ENCODE measurements around the gene PPT2. TPM values are rescaled to one million over a fixed set of nuclear protein-coding genes. Genes with fewer than 3 reads are reported as not detected.

Gene PPT2
- total RNA-seq, 4 donors from 2014 or later: 19.0 to 35.1 (median 28.9) TPM

DNA sequence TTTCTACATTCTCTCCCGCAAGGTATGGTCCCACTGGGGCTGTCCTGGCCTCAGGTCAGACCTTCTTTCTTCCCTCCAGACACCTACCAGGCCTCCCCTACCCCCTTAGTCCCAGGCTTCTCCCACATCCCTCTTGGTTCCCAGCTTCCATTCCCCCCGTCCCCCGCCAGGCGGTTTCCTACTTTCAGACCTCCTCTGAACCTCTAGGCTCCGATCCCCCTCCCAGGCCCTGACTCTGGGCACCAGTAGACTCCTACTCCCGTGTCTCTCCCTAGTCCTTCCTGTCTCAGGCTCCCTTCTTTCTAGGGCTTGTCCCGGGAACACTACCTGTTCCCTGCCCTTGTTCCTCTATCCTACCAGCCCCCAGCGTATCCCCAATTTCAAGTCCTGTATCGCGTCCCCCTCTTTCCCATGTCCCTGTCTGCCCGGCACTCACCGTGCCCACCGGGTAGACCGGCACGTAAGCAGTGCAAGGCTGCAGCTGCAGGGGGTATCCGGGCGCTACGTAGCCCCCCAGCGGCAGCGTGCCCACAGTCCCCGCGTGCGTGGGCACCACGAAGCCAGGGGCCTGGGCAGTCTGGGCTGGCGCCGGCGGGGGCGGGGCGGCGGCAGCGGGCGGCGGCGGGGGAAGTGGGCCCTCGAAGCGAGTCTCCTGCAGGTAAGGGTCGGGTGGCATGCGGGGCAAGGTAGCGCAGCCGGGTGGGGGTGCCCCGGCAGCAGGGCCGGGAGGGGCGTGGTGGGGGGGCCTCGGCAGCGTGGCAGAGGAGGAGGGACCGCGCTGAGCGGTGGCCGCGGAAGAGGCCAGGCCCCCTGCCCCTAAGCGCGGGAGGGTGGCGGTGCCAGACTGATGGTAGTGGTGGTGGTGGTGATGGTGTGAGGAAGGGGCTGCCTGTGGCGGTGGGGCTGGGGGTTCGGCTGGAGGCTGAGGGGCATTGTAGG is 3.7 kb upstream of the PPT2 start:
- H3K4me3 ChIP-seq: peak overlapping the region in 1 of 2 donors; percentile 68
- no peaks in the 10 kb centered on the region for H3K36me3 ChIP-seq
- H3K4me1 ChIP-seq: peaks cover 5 to 11% of the 10 kb centered on the region in 2 donors
- TF ChIP-seq, protein P1, sequence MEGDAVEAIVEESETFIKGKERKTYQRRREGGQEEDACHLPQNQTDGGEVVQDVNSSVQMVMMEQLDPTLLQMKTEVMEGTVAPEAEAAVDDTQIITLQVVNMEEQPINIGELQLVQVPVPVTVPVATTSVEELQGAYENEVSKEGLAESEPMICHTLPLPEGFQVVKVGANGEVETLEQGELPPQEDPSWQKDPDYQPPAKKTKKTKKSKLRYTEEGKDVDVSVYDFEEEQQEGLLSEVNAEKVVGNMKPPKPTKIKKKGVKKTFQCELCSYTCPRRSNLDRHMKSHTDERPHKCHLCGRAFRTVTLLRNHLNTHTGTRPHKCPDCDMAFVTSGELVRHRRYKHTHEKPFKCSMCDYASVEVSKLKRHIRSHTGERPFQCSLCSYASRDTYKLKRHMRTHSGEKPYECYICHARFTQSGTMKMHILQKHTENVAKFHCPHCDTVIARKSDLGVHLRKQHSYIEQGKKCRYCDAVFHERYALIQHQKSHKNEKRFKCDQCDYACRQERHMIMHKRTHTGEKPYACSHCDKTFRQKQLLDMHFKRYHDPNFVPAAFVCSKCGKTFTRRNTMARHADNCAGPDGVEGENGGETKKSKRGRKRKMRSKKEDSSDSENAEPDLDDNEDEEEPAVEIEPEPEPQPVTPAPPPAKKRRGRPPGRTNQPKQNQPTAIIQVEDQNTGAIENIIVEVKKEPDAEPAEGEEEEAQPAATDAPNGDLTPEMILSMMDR (IDR thresholded peaks at IDR 0.05): no peak
- no peak for TF ChIP-seq POLR2A (IDR thresholded peaks at IDR 0.05)
- no peaks in the 10 kb centered on the region for H3K9me3 ChIP-seq
- peak overlapping the region; percentile 93 to 97 for H3K27ac ChIP-seq
- intact Hi-C loops (cut with DNase I; ENCODE audit: low total_unique reads): no loop called here
- no peak for DNase-seq
- H3K27me3 ChIP-seq: no peaks in the 10 kb centered on the region

DNA sequence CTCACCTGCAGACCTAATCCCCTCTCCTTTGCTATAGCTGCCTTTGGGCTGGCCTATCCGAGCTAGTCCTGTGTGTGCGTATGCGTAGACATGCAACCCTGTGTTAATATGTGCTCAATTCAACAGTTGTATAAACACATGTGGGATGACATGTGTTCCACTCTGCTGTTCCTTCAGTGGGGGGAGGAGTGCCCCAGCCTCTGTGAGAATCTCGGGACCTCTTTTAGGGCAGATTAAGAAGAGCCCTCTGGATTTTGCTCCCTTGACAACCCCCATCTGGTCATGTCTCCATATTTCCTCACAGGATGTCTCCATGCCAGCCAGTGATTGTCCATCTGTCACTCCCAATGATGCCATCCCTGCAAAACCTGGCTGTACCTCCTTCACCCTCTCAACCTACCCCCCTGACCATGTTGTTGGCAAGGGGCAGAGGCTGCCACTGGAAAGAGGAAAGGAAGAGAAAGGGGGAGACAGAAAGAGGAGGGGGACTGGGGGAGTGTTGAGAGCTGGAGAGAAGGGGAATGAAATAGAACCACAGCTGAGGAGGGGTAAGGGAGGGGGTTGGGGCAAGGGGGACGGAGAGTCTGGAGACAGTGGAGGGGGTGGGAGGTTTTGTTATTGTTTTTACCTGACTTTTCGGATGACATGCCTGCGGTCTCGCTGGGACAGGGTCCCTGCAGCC is 2.6 kb upstream of the PPT2 start:
- peak in 1 of 2 donors; percentile 22 for DNase-seq
- intact Hi-C loops (cut with DNase I; ENCODE audit: low total_unique reads): no loop called here
- Histone ChIP-seq H3K27ac (peak overlapping the region; percentile 93 to 97), H3K4me1 (peaks cover 5 to 17% of the 10 kb centered on the region in 2 donors), H3K4me3 (peak overlapping the region; percentile 68 to 86), H3K27me3 (no peaks in the 10 kb centered on the region), H3K36me3 (no peaks in the 10 kb centered on the region), H3K9me3 (no peaks in the 10 kb centered on the region)
- TF ChIP-seq, protein P1 (IDR thresholded peaks at IDR 0.05): no peak
- TF ChIP-seq POLR2A (IDR thresholded peaks at IDR 0.05): no peak

DNA sequence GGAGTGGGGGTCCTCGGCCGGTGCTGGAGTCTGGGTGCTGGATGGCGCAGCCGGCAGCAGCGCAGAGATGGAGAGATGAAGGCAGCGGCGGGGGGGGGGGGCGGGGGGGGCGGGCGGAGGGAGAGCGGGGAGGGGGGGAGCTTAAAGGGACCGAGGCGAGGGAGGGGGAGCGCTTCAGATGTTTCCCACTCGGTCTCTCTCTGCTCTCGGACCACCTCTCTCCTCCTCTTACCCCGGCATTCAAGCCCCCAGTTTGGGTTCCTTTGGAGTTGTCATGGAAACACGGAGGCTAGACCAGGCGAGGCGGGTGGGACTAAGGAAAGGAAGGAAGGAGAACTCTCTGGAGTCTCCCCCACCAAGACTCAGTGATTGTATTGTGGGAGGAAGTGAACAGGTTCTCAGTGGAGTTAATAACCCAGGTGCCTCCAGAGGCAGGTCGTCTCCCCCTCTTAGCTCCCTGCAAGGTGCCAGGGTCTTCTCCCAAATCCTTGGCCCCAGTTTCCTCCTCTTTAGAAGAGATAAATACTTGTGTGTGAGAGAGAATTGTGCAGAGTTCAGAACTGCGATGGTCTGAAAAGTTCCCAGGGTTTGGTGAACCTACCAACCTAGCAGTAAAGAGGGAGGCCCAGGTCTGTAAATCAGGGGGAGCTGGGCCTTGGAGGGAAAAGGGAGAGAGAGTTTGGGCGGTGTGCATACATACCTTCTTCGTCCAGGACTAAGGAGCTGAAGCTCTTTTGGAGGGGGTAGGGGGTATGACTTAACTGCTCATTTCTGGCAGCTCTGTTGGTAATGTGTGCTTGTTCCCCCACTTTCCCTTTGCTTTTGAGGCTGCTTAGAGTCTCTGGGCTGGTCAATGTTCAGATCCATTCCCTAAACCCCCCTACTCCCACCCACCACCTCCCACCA is 1.8 kb upstream of the PPT2 start, which contains the start of gene PRRT1:
Gene PRRT1, minus strand, starts transcription at position 77 of the 906 bp plus-strand sequence. CDS start 112 bp downstream, outside the sequence.
- Histone ChIP-seq H3K9me3 (no peaks in the 10 kb centered on the region), H3K36me3 (no peaks in the 10 kb centered on the region), H3K27ac (peak within 1 kb of the TSS; percentile 93 to 97), H3K4me3 (peak within 1 kb of the TSS; percentile 68 to 86), H3K27me3 (no peaks in the 10 kb centered on the region), H3K4me1 (peaks cover 5 to 17% of the 10 kb centered on the region in 2 donors)
- peak in 1 of 2 donors; percentile 39 for DNase-seq
- intact Hi-C loops (cut with DNase I; ENCODE audit: low total_unique reads): no loop called here
- TF ChIP-seq, protein P1 (IDR thresholded peaks at IDR 0.05): no peak
- TF ChIP-seq POLR2A (IDR thresholded peaks at IDR 0.05): no peak

DNA sequence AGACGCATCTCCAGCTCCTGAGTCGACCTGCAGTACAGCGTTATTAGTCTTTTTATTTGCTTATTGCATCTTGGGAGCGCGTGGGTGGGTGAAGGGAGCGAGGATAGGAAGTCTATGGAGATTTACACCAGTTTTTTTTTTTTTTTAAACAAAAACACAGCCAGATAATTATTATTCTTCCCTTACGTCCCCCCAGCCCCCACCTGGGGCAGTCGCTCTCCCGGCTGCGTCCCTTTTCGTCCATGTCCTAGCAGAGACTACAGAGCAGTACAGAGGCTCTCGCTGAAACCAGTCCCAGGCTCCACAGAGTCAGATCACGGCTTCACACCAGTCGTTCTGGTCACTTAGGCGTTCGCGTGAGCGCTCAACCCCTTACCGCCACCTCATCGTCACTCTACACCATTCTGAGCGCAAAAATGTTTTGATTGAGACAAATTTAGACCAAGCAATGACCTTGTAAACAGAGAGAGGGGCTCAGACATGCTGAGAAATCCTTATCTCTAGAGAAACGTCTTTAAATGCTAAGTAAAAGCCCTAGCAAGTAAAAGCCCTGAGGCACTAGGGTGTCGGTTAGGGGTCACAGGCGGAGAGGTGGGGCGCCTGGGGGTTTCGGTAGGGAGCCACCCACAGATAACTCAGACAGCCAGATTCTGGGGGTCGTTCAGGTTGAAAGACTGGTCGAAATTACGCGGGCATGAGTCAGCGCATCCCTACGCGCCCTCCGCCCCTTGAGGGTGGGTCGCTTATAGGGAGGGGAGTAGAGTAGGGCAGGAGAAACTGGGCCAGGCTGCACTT is 975 bp upstream of the PPT2 start:
- Histone ChIP-seq H3K4me1 (peaks cover 5 to 17% of the 10 kb centered on the region in 2 donors), H3K4me3 (peak overlapping the region; percentile 68 to 86), H3K27ac (peak overlapping the region; percentile 93 to 97), H3K36me3 (no peaks in the 10 kb centered on the region), H3K9me3 (no peaks in the 10 kb centered on the region), H3K27me3 (no peaks in the 10 kb centered on the region)
- intact Hi-C loops (cut with DNase I; ENCODE audit: low total_unique reads): no loop called here
- DNase-seq: peak; percentile 49 to 57
- no peak for TF ChIP-seq POLR2A (IDR thresholded peaks at IDR 0.05)
- TF ChIP-seq, protein P1 (IDR thresholded peaks at IDR 0.05): no peak

All from uterus (tissue), 4 donors.